GM19043 (cell line): ENCODE data around the gene TMEM205.
"Not testable (repeated sequence)": the region's sequence is repeated elsewhere in the genome, so short reads cannot be mapped to it uniquely, and the experiment has no call there.

Experiments used
- ATAC-seq: cut with Tn5 transposase; IDR thresholded peaks from one replicate; pipeline ENCODE4 v1.9.1; 2021; ENCODE audit warnings: low read depth; ENCODE audit not compliant: unreplicated experiment

TMEM205 gene

DNA sequence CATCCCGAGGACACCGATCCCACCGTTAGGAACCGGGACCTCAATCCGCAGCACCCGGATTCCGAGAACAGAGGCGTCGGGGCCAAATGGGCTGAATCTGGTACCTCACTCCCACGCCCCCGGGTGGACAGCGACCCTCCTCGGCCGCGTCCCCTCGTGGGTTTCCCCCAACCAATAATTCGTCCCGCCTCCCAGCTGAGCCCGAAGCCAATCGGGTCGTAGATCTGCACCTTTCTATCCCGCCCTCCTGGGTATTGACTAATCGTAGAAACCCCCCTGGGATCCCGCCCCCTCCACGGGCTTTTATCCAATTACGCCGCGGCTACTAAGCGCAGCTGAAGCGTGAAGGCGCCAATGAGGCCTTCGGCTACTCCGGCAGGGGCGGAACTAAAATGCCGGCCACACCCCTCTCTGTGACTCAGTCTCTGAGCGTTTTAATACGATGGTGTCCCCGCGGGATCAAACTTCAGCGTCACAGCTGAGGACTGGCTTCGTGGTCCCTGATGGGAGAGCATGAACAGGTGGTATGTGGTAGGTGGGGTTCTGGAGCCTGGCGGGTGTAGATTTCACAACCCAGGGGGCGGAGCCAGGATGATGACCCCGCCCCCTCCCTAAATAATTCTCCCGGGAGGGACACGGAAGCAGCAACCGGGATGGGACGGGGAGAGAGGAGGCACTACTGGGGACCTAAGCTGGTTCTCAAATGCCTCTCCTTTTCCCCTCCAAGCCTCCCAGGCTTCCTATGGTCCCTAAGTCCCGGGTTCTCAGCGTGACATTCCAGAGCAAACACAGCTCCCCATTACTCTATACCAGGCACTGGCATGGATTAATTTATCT lies at the start of gene TMEM205, which contains the start of gene CCDC159:
Gene TMEM205, minus strand, starts transcription at position 165 of the 837 bp plus-strand sequence. CDS start 649 bp downstream, outside the sequence.
Gene CCDC159, plus strand, starts transcription at position 416 of the 837 bp plus-strand sequence. Its CDS starts 88 bp downstream, at position 504.
- ATAC-seq, result peak; percentile 77

DNA sequence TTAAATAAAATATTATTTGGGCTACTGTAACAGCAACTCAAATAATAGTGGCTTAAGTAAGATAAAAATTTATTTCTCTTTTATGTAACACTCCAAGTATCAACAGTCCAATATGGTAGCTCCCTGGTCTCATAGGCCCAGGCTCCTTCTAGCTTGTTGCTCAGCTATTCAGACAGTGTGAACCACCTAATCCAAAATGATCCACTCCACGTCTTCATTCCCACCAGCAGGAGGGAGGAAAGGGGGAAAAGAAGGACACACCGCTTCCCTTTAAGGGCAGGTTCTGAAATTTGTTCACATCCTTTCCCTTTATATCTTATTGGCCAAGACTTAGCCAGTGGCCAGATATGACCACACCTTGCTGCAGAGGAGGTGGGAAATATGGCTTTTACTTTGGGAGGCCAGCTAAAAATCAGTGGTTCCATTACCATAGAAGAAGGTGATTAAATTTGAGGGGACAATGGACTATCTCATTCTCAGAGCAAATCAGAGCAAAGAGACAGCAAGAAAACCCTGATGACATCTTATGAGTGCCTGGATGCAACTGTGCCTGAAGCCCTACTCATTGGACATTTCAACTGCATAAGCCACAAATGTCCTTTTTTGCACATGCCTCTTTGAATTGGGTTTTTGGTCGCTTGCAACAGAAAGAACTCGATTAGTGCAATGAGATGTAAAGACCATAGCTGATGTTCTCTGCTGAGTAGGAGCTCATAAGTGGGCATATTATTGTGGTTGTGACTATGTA lies 45.0 kb upstream of the TMEM205 start:
- no peak for ATAC-seq

DNA sequence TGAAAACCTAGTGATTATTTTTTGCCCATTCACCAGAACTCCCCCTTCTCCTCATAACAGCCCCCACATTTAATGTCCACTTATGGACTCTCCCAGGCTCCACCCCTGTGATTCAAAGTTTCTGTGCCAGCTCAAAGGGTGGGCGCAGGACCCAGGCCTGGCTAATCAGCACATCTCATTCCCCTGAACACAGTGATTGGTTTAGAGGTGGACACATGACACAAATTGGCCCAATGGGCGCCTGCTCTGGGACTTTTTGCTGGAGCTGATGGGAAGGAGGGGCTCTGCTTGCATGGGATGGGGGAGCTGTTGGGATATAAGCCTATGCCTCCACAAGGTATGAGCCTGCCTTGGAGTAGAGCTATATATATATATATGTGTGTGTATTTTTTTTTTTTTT lies 44.3 kb upstream of the TMEM205 start:
- ATAC-seq, result no peak

DNA sequence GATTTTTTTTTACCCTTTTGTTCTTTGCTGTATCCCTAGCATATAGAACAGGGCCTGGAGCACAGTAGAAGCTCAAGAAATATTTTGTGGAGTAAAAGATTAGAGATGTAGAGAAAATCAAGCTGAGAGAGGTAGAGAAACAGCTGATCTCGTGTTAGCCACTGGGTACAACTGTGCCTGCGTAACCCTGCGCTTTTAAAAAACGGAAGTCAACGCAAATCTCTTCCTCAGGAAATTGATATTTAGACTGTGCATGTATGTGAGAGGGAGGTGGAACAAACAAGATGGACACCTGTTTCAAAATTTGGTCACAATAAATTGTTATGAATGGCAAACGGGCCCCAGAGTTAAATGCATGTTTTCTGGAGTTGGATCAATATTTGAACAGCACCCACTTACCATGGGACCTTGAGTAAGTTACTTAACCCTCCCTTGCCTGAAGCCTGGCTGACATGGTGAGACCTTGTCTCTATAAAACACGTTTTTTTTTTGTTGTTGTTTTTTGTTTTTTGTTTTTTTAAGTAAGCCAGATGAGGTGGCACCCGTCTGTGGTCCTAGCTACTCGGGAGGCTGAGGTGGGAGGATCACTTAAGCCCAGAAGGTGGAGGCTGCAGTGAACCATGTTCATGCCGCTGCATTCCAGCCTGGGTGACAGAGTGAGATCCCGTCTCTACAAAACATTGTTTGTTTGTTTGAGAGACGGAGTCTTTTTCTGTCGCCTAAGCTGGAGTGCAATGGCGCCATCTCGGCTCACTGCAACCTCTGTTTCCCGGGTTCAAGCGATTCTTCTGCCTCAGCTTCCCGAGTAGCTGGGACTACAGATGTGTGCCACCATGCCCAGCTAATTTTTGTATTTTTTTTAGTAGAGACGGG lies 41.3 kb upstream of the TMEM205 start:
- no peak for ATAC-seq

DNA sequence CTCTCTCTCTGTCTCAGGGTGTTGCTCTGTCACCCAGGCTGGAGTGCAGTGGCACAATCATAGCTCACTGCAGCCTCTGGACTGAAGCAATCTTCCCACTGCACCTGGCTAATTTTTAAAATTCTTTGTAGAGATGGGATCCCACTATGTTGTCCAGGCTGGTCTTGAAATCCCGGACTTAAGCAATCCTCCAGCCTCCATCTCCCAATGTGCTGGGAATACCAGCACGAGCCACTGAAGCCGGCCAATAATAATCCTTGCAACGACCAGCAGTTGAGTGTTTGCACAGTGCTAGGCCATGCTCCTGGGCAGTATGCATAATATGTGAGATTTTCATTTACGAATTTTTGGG lies 38.7 kb upstream of the TMEM205 start:
- no peak for ATAC-seq

DNA sequence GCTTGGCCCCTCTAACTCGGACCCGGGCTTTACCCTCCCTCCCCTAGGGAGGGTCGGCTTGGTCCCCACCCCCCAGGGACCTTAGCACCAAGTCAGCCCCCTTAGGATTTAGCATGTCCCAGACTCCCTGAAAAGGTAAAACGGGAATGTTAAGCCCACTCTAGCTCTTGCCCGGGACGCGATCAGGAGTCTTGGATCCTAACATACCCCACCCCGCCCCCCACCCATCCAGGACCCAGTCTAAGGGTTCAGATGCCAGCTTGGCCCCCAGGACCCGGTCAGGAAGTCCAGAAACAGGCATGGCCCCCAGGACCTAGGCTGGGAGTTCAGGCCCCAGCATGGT lies 37.6 kb upstream of the TMEM205 start:
- ATAC-seq, result no peak

DNA sequence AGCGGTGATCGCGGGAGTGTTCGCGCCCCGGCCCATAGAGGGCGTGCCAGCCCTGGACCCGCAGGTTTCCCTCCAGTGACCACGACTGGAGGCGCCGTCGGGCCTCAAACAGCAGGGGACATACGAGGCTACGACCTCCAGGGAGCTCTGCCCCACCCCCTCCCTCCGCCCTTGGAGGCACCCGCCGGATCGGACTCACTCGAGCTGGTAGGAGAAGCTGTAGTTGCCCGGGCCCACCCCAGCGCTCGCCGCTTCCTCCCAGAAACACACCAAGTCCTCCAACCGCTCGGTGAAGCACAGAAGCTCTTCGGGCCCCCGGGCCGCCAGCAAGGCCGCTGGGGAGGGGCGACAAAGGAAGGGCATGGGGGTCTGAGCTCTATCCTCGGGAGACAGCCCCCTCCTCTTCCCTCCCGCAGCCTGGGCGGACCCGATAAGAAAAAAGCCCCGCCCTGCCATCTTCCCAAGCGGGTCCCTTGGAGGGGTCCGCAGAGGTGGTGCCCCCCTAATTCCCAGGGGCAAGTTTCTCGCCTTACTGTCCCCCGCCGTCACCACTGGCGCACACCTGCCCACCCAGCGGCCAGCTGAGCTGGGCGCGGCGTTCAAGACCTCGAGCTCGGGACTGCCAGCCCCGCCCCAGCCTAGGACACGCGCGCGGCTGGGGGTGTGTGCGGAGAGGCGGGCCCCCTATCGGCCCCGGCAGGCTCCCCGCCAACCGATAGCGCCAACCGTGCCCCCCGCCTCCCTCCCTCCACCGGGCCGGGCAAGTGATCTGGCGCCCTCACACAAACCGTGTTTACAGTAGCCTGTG lies 37.0 kb upstream of the TMEM205 start:
- no peak for ATAC-seq

DNA sequence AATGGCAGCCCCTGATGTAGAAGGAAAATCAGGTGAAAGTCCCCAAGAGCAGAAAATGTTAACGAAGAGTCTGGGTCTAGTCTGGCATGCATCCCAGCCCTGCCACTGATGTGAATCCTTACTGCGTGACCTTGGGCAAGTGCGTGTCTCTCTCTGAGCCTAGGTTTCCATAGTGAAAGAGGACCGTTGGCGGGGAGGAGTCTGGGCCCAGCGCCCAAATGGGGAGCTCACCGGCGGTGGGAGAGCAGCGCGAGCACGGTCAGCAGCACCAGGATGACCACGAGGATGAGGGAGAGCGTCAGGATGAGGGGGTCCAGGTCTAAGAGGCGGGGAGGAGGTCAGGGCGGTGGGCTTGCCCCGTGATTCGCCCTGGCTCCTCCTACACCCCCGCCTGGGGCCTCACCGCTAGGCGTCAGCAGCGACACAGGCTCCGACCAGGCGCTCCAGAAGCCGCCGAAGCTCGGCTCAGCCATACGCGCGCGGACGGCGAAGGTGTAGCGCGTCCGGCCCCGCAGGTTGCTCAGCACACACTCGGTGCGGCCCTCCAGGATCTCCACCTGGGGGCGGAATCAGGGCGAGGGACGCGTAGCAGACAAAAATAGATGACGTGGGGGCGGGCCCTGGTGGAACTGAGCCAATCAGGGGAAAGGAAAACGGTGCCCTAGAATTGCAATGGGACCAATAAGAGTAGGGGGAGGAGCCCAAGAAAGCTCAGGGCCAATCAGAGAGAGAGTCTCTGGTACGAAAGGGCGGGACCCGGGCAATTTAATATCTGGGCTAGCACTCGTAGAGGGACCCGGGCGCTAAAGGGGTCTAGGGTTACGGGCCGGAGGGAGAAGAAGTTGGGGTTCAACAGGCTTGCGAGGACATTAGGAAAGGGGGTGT lies 34.8 kb upstream of the TMEM205 start:
- peak; percentile 69 for ATAC-seq

DNA sequence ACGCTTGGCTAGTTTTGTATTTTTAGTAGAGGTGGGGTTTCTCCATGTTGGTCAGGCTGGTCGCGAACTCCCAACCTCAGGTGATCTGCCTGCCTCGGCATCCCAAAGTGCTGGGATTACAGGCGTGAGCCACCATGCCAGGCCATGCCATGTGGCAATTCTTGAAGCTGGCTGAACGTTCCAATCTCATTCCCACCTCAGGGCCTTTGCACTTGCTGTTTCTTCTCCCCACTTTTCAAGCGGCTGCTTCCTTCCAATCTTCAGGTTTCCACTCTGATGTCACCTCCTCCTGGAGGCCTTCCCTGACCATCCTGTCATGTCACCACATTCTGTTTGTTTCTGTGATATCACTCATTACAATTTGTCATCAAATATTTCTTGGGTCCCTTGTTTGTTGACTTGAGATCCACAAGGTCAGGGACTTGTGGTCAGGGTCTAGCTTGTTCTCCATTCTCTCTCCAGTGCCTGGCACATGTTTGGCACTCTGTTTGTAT lies 33.8 kb upstream of the TMEM205 start:
- no peak for ATAC-seq

DNA sequence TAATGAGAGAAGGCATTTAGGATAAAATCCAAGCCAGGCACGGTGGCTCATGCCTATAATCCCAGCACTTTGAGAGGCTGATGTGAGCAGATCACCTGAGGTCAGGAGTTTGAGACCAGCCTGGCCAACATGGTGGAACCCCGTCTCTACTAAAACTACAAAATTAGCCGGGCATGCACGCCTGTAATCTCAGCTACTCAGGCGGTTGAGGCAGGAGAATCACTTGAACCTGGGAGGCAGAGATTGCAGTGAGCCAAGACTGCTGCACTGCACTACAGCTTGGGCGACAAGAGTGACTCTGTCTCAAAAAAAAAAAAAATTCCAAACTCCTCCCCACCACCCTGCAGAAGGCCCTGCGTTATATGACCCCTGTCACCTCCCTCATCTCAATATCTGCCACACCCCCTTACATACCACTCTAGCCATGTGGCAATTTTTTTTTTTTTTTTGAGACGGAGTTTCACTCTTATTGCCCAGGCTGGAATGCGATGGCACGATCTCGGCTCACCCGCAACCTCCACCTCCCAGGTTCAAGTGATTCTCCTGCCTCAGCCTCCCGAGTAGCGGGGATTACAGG lies 33.3 kb upstream of the TMEM205 start:
- ATAC-seq, result not testable (repeated sequence)

DNA sequence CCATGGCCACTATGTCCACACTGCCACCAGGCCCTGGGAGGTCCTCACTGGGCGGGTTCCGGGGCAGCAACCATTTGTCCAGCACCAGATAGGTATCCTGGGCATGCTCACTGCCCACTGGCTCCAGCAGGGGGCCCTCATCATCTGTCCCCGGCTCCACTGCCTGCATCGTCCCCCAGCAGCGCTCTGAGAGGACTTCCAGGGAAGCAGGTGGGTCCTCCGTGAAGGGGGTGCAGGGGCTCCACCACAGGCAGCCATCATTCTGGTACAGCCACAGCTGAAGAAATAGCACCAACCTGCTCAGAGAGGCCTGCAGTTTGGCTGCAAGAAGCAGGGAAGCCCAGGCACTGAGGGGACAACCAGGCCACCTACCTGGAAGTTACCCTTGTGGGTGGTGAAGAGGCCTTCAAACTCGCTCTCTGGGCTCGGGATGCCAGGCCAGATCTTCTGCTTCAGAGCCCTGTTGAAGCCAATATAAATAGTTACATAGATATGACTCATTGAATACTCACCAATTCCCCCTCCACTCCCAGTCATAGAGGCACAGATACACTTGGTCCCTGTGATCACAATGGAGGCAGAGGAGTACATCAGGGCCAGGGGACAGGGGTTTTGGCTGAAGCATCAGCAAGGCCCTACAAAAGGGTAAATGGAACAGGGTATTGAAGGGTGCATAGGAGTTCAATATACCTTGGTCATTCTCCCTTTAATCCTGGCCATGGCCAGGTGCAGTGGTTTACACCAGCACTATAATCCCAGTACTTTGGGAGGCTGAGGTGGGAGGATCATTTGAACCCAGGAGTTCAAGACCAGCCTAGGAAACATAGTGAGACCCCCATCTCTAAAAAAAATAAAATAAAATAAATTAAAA lies 32.5 kb upstream of the TMEM205 start:
- ATAC-seq, result no peak

DNA sequence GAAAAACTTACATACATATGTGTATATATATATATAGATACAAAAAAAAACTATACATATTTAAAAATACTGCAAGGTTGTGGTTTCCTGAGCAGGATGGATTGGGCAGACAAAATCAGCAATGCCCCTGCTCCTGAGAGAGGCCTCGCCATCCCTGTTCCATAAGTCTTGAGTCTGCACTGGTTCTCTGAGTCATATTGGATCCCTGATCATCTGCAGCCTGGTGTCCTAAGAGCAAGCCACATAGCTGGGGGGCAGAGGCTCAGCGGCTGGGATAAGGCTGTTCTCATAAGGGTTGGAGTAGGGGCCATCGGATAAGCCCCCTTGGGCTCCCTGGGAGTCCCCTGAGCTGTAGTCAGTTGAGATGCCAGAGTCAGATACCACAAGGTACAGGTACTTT lies 31.7 kb upstream of the TMEM205 start:
- no peak for ATAC-seq

DNA sequence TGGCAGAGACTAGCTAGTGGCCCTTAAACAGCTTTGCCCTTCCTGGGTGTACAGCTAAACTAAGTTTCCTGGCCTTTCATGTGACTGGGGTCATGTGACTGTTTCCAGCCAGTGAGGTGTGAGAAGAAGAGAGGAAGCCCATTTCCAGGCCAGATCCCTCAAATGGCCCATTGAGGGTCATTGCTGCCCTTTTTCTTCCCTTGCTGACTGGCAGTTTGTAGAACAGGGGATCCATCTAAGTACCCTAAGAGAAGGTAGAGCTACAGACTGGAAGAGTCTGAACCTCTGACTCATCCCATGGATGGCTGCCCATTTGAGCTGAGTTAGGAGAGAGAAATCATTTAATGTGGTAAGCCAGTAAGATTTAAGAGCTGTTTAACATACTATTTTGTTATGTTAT lies 31.2 kb upstream of the TMEM205 start:
- ATAC-seq, result no peak

DNA sequence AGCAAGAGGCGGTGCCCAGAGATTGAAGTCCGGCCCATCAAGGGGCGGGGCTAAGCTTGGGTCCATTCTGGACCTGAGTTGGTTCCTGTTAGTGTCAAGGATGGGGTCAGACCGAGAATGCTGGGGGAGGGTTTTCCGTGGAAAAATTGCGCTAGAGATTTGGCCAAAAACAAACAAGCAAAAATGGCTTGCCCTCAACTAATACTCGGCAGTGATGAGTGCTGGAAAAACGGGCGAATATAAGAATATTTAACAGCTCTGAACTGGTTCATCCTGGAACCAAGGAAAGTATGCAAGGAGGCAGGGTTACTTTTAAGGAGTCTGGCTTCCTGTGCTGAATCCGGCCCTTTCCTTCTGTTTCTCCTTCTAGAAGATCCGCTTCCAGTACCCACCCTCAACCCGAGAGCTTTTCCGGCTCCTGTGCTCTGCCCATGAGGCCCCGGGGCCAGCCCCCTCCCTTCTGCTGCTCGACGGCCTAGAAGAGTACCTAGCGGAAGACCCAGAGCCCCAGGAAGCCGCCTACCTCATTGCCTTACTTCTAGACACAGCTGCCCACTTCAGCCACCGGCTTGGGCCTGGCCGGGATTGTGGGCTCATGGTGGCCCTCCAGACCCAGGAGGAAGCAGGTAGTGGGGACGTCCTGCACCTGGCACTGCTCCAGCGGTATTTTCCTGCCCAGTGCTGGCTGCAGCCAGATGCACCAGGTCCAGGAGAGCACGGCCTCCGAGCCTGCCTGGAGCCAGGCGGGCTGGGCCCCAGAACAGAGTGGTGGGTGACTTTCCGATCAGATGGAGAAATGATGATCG lies 29.3 kb upstream of the TMEM205 start:
- no peak for ATAC-seq

DNA sequence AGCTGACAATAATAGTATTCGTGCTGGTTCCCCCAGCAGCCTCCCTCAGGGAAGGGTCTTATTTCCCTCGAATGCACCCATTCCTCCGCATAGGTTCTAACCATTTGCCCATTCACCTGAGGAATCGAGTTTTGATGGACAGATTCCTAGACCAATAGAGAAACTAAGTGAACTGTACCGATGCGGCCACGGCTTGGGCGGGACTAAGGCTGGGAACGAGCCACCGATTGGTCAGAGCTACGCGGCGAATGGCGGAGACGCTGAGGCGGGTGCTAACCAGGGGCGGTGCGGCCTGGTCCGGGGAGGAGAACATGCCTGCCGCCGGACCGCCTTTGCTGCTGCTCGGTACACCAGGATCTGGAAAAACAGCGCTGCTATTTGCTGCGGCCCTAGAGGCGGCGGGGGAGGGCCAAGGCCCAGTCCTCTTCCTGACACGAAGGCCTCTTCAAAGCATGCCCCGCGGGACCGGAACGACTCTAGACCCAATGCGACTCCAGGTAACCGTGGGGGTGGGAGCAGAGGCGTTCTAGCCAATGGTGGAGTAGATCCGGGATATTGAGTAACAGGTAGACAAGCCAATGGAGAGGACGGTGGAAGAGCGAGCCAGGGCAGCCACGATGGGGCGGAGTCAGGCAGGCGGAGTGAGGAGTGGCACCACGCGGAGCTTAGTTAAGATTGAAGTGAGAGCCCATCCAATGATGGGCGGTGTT lies 28.5 kb upstream of the TMEM205 start, which contains the start of gene SWSAP1:
Gene SWSAP1, plus strand, starts transcription at position 234 of the 710 bp plus-strand sequence. Its CDS starts 15 bp downstream, at position 249.
- peak; percentile 87 for ATAC-seq

DNA sequence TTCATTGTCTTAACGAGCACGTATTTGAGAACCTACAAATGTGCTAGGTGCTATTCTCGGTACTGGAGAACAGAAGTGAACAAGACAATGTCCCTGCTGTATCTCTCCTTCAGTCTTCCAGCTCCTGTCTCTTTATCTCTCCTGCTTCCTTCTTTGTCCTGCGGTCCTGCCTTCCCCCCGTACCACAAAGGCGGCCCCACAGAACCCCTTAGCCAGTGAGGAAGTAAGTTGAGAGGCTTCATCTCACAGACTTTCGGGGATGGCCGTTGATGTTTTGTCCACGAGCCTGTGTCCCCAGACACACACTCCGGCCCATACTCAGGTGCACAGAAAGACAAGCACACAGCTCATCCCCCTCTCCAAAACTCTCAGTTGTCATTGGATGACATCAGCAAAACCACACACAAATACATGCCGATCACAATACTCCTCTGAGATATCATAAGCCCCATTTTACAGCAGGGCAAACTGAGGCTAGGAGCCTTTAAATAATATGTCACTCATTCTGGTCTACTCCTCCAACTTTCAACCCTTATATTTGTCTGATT lies 27.9 kb upstream of the TMEM205 start:
- ATAC-seq, result no peak
